Medulla oblongata (tissue), 1 donor: ENCODE data around the gene FAM177B.
"Not testable (repeated sequence)": the region's sequence is repeated elsewhere in the genome, so short reads cannot be mapped to it uniquely, and the experiment has no call there.

ENCODE experiments used
- DNase-seq: peaks from one replicate; pipeline ENCODE4 v3.0.0-alpha.2; 2015; ENCODE audit errors: extremely low spot score

The FAM177B gene

DNA sequence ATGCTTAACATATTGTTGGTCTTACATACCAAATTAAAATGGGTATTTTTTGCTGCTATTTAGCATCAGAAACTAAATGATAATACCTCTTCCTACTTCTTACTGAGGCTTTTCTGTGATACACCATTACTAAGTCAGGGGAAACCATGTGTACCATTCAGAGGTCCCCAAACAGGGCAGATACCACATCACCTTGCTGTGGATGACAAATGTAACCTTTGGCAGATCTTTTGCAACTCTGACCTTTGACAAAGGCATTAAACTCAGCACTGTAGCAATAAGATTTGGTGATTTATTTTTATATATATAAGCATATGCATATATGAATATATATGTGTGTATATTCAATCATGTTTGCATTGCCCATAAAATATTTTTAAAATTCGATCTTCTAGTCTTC, 2.9 kb downstream of the FAM177B start:
- DNase-seq, result no peak

DNA sequence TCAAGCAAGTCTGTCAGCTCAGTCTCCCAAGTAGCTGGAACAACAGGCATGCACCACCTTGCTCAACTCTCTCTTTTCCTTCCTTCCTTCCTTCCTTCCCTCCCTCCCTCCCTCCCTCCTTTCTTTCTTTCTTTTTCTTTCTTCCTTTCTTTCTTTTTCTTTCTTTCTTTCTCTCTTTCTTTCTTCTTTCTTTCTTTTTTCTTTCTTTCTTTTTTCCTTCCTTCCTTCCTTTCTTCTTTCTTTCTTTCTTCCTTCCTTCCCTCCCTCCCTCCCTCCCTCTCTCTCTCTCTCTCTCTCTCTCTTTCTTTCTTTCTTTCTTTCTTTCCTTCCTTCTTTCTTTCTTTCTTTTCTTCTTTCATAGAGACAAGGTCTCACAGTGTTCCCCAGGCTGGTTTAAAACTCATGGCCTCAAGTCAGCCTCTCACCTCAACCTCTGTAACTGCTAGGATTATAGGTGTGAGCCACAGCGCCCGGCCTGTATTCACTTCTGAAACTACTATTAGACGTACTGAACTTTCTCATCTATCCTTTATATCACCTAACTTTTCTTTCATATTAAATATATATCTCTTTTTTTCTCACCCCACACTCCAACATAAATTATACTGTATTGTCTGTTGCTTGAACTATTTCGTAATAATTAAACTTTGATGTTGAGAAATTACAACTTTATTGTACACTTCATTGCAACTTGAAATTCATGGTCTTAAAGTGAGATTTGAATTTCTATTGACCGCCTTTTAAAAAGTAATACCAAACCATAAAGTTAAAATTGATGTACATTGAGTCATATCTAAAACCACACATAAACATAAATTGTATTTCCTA, 4.8 kb downstream of the FAM177B start:
- not testable (repeated sequence) for DNase-seq

DNA sequence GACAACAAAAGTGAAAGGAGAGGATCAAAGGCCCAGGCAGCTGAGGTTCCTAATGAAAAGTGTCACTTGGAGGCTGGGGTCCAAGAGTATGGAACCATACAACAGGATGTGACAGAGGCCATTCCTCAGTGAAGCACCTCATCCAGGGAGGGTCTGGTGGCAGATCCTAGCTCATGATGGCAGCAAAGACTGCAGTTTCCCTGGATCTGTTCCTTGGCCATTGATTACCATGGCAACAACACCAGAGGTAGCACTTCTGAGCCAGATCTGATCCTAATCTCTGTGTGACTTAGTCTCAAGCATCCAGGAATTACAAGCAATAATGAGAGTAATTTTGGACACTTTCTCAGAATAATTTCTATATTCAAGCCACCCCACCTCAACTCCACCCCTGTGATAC, 12.9 kb downstream of the FAM177B start:
- no peak for DNase-seq

DNA sequence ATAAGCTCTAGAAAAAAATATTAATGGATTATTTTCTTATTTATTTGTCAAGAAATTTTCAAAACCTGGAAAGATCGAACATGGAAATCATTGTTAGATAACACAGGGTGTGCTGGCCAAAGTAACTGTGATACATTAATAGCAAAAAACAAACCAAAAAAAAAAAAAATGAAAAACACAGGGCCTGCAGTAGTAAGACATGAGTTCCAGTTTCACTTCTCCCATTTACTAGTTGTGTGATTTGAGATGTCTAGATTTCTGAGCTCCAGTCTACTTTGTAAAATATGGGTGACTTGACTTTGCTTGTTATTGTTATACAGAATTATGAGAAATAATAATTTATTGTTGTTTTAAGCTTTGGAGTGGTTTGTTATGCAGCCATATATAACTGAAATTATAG, 13.6 kb downstream of the FAM177B start:
- DNase-seq, result no peak

DNA sequence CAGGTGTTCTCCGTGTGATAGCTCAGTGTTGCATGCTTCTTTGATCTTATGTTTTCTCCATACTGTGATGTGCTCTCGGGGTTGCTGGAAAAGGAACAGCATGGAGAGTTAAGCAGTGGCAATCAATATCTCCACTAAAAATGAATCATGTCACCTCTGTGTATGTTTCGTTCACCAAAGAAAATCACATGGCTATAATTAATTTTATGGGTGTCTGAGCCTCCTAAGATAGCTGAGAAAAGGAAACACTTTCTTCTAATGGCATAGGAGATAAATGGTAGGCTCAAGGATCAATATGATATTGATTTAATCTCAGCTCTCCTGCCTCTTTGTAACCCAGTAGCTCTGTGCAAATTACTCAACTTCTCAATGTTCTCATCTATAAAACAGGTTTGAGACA, 14.3 kb downstream of the FAM177B start:
- DNase-seq, result no peak

DNA sequence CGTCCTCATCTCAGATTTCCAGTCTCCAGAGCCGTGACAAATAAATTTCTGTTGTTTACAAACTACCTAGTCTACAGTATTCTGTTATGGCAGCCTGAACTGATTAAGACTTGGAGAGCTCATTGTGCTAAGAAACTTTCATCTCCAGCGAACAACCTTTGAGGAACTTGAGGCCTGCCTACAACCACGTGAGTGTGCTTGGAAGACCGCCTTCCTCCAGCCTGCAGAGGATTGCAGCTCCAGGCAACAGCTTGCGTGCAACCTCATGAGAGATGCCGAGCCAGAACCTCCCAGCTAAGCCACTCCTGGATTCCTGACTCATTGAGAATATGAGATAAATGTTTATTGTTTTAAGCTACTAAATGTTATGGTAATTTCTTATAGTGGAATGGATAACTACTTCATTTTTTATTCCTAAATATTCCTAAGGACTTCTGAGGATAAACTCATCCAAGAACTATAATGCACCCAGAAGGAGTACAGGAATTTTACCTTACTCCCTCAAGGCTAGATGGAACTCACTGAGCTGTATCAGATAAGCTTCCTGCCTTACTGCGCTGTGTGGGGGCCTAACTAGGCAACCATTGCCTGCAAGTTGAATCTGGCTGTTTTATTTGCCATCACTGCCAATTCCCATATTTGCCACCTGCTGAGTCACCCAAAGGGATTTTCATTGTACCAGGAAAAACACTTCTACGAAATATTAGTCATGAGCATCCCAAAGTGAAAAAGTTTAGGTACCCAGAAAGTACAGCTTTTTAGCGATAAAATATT, 17.6 kb downstream of the FAM177B start:
- peak; percentile 79 for DNase-seq

DNA sequence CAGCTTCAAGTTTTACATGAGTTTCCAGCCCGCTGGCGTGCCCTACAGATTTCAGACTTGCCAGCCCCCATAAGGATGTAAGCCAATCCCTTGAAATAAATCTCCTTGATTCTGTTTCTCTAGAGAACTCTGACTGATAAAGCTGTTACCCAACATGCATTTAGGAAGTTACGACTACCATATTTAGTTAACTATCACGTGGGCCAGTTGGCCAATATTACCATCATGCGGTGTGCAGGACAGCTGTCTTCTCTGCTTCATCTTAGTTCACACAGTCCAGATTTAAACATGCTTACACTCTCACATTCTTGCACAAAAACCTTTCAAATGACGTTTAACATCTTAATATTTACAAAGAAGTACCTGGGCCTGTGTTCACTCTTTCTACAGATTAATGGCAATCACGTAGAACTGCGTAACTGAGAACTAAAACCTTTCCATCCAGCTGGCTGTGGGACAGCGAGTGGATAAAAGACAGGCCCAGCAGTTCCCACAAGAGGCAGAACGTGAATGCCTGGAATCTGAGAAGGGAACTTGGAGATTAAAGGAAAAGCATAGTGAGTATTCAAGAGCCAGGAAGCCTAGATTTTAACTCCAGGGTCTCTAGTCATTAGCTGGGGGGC, 20.8 kb downstream of the FAM177B start:
- DNase-seq, result no peak

DNA sequence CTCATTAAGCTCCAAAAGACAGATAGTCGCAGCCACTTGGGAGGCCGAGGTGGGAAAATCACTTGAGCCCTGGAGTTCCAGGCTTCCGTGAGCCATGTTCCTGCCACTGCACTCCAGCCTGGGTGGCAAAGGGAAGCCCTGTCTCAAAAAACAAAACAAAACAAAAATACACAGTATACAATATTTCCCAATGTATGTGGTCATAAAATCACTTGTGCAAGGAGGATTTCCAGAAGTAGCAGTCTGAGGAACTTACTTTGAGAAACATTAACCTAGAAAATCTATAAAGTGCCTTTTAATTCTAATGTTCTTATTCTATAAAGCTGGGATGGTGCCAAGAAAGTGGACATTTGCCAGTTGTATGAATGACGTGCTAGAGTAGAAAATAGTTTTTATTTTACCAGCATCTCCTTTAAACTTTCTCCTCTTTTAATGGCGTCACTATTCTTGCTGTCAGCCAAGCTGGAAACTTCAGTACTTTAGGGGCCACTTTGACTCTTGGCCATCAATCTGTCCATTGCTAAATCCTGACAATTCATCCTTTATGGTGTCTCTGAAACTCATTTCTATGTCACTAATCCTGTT, 22.5 kb downstream of the FAM177B start:
- no peak for DNase-seq

DNA sequence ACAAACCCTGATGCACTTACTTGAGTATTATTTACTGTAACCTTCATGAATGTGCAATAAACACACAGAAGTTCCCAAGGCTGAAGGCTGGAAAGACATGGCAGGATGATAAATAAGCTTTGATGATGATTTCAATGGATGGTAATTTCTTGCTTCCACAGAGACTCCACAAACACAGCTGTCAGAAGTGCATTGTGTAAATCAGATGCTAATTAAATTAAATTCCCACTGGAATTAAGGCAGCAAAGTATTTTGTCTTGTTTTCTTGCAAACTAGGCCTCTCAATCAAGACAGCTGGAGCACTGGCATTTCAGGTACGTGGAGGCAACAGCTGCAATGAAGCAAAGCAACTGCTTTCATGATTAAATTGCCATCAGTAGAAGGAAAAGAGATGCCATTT, 24.1 kb downstream of the FAM177B start:
- no peak for DNase-seq

DNA sequence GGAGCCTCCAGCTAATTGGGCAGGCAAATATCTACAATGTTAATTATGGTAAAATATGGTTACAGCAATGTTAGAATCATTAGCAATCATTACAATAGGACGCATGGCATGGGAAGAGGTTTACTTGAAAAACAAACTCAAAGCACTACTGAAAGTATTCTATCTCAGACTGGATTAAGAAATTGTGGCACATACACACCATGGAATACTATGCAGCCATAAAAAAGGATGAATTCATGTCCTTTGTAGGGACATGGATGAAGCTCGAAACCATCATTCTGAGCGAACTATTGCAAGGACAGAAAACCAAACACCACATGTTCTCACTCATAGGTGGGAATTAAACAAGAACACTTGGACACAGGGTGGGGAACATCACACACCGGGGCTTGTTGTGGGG, 25.2 kb downstream of the FAM177B start:
- not testable (repeated sequence) for DNase-seq

DNA sequence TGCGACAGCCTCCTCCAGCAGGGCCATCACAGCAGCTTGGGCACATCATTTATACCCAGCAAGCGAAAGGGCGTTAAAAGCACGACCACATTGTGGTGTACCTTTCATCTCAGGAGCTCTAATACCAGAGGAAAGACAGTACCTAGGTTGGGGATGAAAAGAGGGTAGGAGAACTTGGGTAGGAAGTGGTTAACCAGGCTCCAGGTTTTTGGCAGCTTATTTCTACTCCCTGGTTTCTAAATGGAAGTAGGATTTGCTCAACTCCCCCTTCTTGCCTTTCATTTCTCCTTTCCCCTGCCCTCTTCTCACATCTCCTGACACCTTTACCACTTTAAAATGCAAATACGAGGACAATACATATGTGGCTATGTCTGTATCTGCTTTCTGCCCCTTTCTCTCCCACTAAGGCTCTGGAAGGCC, 30.2 kb downstream of the FAM177B start:
- no peak for DNase-seq

DNA sequence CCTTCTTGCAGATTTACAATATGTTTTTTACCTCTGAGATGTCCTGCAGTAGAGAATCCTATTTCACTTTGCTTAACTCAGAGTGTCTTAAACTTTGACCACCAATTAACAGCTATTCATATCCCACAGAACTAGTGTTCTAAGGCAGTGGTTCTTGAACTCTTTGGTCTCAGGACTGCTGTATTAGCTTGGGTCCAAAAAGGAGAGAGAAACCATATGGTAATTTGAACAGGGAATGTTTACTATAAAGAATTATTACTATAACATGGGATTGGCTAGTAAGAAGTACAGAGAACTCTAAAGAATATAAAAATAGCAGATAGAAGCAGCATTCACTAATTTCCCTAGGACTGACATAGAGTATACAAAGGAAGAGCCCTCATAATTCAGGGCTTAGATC, 31.6 kb downstream of the FAM177B start:
- no peak for DNase-seq

DNA sequence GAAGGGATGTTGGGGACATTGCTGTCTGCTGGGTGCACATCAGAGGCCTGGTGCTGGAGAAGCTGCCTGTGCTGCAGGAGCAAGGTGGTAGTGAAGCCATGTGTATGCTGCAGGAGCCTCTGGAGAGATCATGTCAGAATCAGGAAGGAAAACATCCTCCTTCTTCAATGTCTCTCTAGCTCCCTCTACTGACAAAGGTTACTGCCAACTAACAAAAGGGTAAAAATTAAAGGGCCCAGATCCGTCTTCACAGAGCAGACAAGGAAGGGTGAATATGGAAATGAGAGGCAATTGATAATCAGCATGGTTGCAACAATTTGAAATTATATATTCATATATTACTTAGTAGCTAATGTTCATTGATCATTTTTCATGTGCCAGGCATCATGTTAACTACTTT, 32.2 kb downstream of the FAM177B start:
- no peak for DNase-seq

DNA sequence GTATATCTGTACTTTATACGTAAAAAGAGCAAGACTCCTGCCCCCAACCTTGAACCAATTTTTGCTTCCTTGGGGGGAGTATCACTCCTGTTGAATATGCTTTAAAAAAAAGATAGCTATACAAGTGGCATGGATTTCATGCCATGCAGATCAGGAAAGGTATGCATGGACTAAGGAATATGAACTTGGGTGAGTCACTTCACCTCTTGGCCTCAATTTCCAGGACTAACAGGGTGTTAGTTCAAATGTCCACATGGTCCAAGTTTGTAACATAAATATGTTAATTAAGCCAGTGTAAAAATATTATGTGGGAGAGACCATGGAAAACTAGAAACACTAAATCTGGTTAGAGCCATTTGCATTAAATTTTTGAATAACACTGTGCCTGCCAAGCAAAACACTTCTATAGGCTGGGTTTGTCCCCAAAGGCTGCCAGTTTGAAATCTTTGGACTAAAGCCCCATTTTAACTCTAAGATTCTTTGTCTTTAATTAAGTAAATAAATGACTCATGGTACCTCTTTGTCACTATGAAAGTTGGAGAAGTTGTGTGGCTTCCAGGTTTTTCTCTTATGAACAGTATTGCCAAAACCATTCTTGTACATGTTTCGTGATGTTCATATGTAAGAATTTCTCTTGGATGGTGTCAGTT, 33.1 kb downstream of the FAM177B start:
- DNase-seq, result no peak

DNA sequence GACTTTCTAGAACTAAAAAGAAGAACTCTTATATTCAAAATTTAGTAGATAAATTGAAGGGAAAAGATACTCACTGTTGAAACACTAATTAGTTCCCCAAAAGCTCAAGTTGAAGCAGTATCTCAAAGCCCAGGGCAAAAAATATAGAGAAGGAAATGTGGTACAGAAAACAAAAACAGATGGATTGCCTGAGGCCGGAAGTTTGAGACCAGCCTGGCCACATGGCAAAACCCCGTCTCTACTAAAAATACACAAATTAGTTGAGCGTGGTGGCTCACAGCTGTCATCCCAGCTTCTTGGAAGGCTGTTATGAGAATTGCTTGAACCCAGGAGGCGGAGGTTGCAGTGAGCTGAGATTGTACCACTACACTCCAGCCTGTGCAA, 36.0 kb downstream of the FAM177B start:
- DNase-seq, result peak; percentile 61

DNA sequence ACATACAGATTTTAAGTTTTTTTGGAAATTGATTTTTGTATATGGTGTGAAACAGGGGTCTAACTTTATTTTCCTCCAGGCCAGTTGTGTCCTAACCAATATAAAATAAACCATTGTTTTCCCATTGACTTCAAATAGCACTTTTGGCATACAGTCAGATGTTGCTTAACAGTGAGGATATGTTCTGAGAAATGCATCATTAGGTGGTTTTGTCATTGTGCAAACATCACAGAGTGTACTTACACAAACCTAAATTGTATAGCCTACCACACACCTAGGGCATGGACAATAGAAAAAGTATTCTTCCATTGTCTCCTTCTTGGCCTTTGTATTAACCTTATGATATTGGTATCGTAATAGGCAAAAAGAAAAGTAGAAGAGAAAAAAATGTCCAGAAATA, 40.5 kb downstream of the FAM177B start:
- no peak for DNase-seq

DNA sequence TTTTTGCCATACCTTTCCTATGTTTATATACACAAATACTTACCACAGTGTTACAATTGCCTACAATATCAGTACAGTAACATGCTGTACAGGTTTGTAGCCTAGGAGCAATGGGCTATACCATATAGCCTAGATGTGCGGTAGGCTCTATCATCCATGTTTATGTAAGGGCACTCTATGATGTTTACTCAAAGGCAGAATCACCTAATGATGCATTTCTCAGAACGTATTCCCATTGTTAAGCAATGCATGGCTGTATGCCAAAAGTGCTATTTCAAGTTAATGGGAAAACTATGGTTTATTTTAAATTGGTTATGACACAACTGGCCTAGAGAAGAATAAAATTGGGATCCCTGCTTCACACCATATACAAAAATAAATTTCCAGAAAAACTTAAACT, 41.0 kb downstream of the FAM177B start:
- no peak for DNase-seq

DNA sequence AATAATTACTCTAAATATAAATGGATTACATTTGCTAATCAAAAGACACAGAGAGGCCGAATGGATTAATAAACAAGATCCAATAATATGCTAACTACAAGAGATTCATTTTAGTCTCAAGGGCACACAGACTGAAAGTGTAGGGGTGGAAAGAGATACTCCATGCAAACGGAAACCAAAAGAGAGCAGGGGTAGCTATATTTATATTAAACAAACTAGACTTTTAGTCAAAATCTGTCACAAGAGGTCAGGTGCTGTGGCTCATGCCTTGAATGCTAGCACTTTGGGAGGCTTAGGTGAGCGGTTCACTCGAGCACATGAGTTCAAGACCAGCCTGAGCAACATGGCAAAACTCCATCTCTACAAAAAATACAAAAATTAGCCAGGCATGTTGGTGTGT, 44.2 kb downstream of the FAM177B start:
- no peak for DNase-seq

DNA sequence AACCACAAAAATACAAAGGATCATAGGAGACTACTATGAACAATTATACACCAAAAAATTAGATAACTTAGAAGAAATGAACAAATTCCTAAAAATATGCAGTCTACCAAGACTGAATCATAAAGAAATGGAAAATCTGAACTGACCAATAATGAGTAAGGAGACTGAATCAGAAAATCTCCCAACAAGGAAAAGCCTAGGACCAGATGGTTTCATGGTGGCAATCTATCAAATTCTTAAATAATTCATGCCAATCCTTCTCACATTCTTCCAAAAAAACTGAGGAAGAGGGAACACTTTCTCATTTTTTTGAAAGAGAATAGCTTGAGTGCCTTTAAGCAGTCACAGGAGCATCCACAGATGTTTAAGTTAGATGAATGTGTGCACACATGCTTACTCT, 46.0 kb downstream of the FAM177B start:
- no peak for DNase-seq

DNA sequence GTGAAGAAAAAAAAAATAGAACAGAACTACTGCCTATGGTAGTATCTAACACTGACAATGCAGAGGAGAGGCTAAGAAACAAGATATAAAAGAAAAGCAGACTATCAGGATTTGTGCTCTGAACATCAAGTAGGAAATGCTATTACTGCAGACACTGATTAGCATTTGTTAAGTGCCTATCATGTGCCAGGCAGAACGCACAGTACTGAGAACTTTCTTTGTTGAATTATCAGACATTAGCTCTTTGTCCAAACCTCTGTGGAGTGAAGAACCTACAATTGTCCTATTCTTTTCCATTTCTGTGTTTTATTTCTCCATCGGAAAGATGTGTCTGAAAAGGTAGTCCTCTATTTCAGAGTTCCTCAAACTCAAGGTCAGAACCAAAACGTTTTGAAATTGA, 47.4 kb downstream of the FAM177B start:
- DNase-seq, result peak; percentile 78

DNA sequence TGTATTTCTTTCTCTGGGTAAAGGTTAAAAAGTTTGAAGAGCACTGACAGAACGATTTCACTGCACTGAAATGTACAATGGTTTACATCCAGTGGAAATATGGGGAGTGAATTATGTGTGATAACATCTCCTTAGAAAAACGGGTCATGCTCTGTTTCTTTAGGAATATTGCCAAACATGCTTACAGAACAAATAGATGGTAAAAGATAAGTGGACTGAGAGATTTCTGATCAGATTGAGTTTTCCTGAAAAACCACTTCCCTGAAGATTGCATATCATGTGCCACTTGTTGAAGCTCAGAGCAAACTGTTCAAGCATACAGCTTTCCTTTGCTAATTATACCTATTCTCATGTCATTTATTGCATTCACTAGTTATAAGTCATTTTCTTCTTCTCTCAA, 47.9 kb downstream of the FAM177B start:
- DNase-seq, result peak; percentile 28

DNA sequence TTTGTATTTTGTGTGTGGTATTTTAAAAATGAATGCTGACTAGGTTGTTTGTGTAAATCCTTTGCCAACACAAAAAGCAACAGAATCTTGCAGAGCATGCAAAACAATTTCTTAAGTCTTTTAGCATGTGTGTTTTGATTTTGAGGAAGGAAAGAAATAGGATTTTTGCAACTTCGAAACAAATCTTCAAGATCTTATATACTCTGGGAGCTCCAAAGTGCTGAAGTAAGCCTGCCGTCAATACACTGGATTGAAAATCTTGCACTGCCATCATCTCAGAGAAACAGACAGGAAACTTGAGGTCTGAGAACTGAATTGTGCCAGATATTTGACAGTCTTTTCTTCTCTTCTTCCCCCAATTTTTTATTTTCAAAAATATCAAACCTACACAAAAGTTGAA, 48.5 kb downstream of the FAM177B start:
- peak; percentile 44 for DNase-seq
